H1 (cell line): ENCODE data around the gene BRD7. TPM values are rescaled to one million over a fixed set of nuclear protein-coding genes. Genes with fewer than 3 reads are reported as not detected.

Experiments used
- CTCF ChIA-PET: fragments of 300-600 bp; sonication (Branson Sonifier 250); formaldehyde crosslinking; loops from one replicate; lab custom pipeline; 2021; ENCODE audit not compliant: partially characterized antibody; lab: Charles Lee
- POLR2A ChIA-PET: fragments of 300-600 bp; sonication (Branson Sonifier 250); formaldehyde crosslinking; loops from one replicate; lab custom pipeline; 2021; ENCODE audit warnings: inconsistent platforms; ENCODE audit not compliant: partially characterized antibody; lab: Charles Lee
- DNase-seq, 2 experiments: peaks; one replicate each; pipeline versions ENCODE4 v3.0.0 to v3.0.0-alpha.2; 2010 to 2022; ENCODE audit warnings: low spot score in 2 of 2, low read depth in 1 of 2, mixed read lengths in 1 of 2
- FAIRE-seq: peaks from 2 replicates; lab custom pipeline; 2011; peaks lifted over from hg19 to GRCh38; lab: Jason Lieb, UNC
- H2AFZ ChIP-seq: 2 replicates; pipeline ENCODE4 v1.8.1; 2012; ENCODE audit warnings: low read length, inconsistent platforms
- H2AK5ac ChIP-seq: 2 replicates; pipeline ENCODE4 v1.6.1; 2013; ENCODE audit warnings: low read depth, low read length
- H2BK120ac ChIP-seq: replicated peaks from 2 replicates; pipeline ENCODE3; 2013; ENCODE audit warnings: low read depth, low read length, inconsistent platforms
- H2BK12ac ChIP-seq: 2 replicates; pipeline ENCODE4 v1.6.1; 2013; ENCODE audit warnings: low read depth, low read length
- H2BK15ac ChIP-seq: 2 replicates; pipeline ENCODE4 v1.6.1; 2013; ENCODE audit warnings: low read length
- H2BK20ac ChIP-seq: 2 replicates; pipeline ENCODE4 v1.6.1; 2013; ENCODE audit warnings: low read length
- H2BK5ac ChIP-seq: 2 replicates; pipeline ENCODE4 v1.6.1; 2013; ENCODE audit warnings: low read depth, low read length
- H3K14ac ChIP-seq: 2 replicates; pipeline ENCODE4 v1.6.1; 2013; ENCODE audit warnings: inconsistent platforms; ENCODE audit not compliant: insufficient read length
- H3K18ac ChIP-seq: 2 replicates; pipeline ENCODE4 v1.6.1; 2013; ENCODE audit warnings: low read length; ENCODE audit errors: extremely low read depth
- H3K23ac ChIP-seq: 2 replicates; pipeline ENCODE4 v1.6.1; 2013; ENCODE audit warnings: inconsistent platforms; ENCODE audit not compliant: insufficient read length
- H3K23me2 ChIP-seq: 2 replicates; pipeline ENCODE4 v1.6.1; 2013; ENCODE audit warnings: low read depth, low read length
- H3K27ac ChIP-seq: 2 replicates; pipeline ENCODE4 v1.6.1; 2011; ENCODE audit warnings: low read depth, low read length, inconsistent platforms
- H3K27me3 ChIP-seq, 4 experiments: replicated peaks in 1 of 4; 1 replicate in 1 of 4; 2 replicates in 3 of 4; pipeline versions ENCODE4 v1.6.1 to v1.8.1; 2011 to 2013; ENCODE audit warnings: low read length in 3 of 4, mild to moderate bottlenecking in 3 of 4, inconsistent platforms in 2 of 4, mixed read lengths in 2 of 4, moderate library complexity in 1 of 4; ENCODE audit not compliant: control insufficient read depth in 3 of 4, insufficient read depth in 3 of 4; ENCODE audit errors: extremely low read depth in 1 of 4
- H3K36me3 ChIP-seq, 4 experiments: 2 replicates each; pipeline versions ENCODE4 v1.6.1 to v1.8.1; 2011 to 2013; ENCODE audit warnings: mild to moderate bottlenecking in 4 of 4, low read length in 3 of 4, moderate library complexity in 2 of 4, control low read depth in 1 of 4, inconsistent platforms in 1 of 4; ENCODE audit not compliant: insufficient read depth in 4 of 4, control insufficient read depth in 2 of 4
- H3K4ac ChIP-seq: replicated peaks from 2 replicates; pipeline ENCODE3; 2013; ENCODE audit warnings: low read length, low read depth, mixed read lengths, inconsistent platforms; ENCODE audit not compliant: insufficient read length
- H3K4me1 ChIP-seq, 4 experiments: replicated peaks in 1 of 4; 1 replicate in 1 of 4; 2 replicates in 3 of 4; pipeline versions ENCODE4 v1.6.1 to v1.8.1; 2011 to 2013; ENCODE audit warnings: low read length in 3 of 4, inconsistent platforms in 2 of 4, mixed read lengths in 1 of 4; ENCODE audit not compliant: insufficient read depth in 4 of 4, control insufficient read depth in 3 of 4
- H3K4me2 ChIP-seq, 2 experiments: 2 replicates each; pipeline versions ENCODE4 v1.6.1 to v1.8.1; 2011 to 2013; ENCODE audit warnings: low read depth in 2 of 2, low read length in 2 of 2, control low read depth in 1 of 2, inconsistent platforms in 1 of 2, mild to moderate bottlenecking in 1 of 2; ENCODE audit not compliant: insufficient read depth in 1 of 2
- H3K4me3 ChIP-seq, 4 experiments: fragments of 200-600, 300-600 bp in 1 of 4; sonication (generic), shearing (Covaris generic), sonication (Bioruptor Twin) in 1 of 4; 2 replicates each; pipeline versions ENCODE4 v1.5.1 to v1.8.1; 2011 to 2016; ENCODE audit warnings: low read length in 4 of 4, low read depth in 3 of 4, control low read depth in 2 of 4, inconsistent platforms in 2 of 4, mild to moderate bottlenecking in 2 of 4, mixed read lengths in 1 of 4, moderate library complexity in 1 of 4; ENCODE audit not compliant: insufficient read depth in 2 of 4; ENCODE audit errors: extremely low read depth in 1 of 4
- H3K56ac ChIP-seq: replicated peaks from 2 replicates; pipeline ENCODE3; 2013; ENCODE audit warnings: low read depth, mild to moderate bottlenecking, mixed read lengths, low read length, inconsistent platforms; ENCODE audit not compliant: insufficient read length
- H3K79me1 ChIP-seq: 2 replicates; pipeline ENCODE4 v1.6.1; 2013; ENCODE audit warnings: low read depth, low read length, control low read depth
- H3K79me2 ChIP-seq, 2 experiments: 2 replicates each; pipeline versions ENCODE4 v1.6.1 to v1.8.1; 2012 to 2013; ENCODE audit warnings: low read length in 2 of 2, mild to moderate bottlenecking in 2 of 2, inconsistent platforms in 1 of 2; ENCODE audit not compliant: insufficient read depth in 2 of 2, control insufficient read depth in 1 of 2
- H3K9ac ChIP-seq, 4 experiments: replicated peaks in 1 of 4; 1 replicate in 1 of 4; 2 replicates in 3 of 4; pipeline versions ENCODE4 v1.6.1 to v1.8.1; 2011 to 2013; ENCODE audit warnings: low read depth in 3 of 4, low read length in 3 of 4, control low read depth in 2 of 4, mild to moderate bottlenecking in 2 of 4, moderate library complexity in 2 of 4, inconsistent platforms in 1 of 4; ENCODE audit errors: extremely low read depth in 1 of 4
- H3K9me3 ChIP-seq, 2 experiments: 2 replicates each; pipeline versions ENCODE4 v1.6.1 to v1.8.1; 2012 to 2013; ENCODE audit warnings: mild to moderate bottlenecking in 2 of 2, moderate library complexity in 2 of 2, control low read depth in 1 of 2, inconsistent platforms in 1 of 2, low read depth in 1 of 2, low read length in 1 of 2, mixed read lengths in 1 of 2; ENCODE audit not compliant: insufficient read depth in 2 of 2
- H4K20me1 ChIP-seq, 2 experiments: replicated peaks in 1 of 2; 2 replicates each; pipeline versions ENCODE3 to v1.8.1; 2011 to 2013; ENCODE audit warnings: inconsistent platforms in 2 of 2, low read length in 2 of 2, mild to moderate bottlenecking in 1 of 2; ENCODE audit not compliant: insufficient read depth in 2 of 2, control insufficient read depth in 1 of 2
- H4K5ac ChIP-seq: 2 replicates; pipeline ENCODE4 v1.6.1; 2013; ENCODE audit warnings: low read length, low read depth, mixed read lengths, inconsistent platforms; ENCODE audit not compliant: insufficient read length
- H4K8ac ChIP-seq: 2 replicates; pipeline ENCODE4 v1.8.0; 2013; ENCODE audit warnings: mild to moderate bottlenecking, moderate library complexity, low read length, inconsistent platforms; ENCODE audit not compliant: insufficient read depth; ENCODE audit errors: extremely low read depth
- H4K91ac ChIP-seq: replicated peaks from 2 replicates; pipeline ENCODE3; 2013; ENCODE audit warnings: low read length, mixed read lengths, inconsistent platforms; ENCODE audit not compliant: insufficient read length
- CBX5 ChIP-seq: fragments of 300-800, 300-1000 bp; sonication (generic); IDR thresholded peaks from 2 replicates; pipeline ENCODE4 v1.7.1; 2016; ENCODE audit warnings: antibody characterized with exemption, low read length, low read depth
- CEBPB ChIP-seq: IDR thresholded peaks from 2 replicates; pipeline ENCODE4 v1.6.1; 2012; ENCODE audit warnings: low read depth, low read length
- CTBP2 ChIP-seq: IDR thresholded peaks from 2 replicates; pipeline ENCODE4 v1.7.0; 2011; ENCODE audit warnings: borderline replicate concordance, mild to moderate bottlenecking, moderate library complexity, mixed read lengths, low read length; ENCODE audit not compliant: insufficient read depth, insufficient read length
- E2F6 ChIP-seq: IDR thresholded peaks from 2 replicates; pipeline ENCODE4 v1.6.1; 2012; ENCODE audit warnings: inconsistent platforms
- EGR1 ChIP-seq: IDR thresholded peaks from 2 replicates; pipeline ENCODE4 v1.6.1; 2011; ENCODE audit warnings: low read depth, low read length, borderline replicate concordance
- EZH2 ChIP-seq: fragments of 200-600 bp; sonication (generic); IDR thresholded peaks from 2 replicates; pipeline ENCODE4 v1.7.1; 2012; ENCODE audit warnings: low read depth, mild to moderate bottlenecking, moderate library complexity, low read length, inconsistent platforms; ENCODE audit not compliant: severe bottlenecking
- GABPA ChIP-seq: IDR thresholded peaks from 2 replicates; pipeline ENCODE4 v1.6.1; 2011; ENCODE audit warnings: mild to moderate bottlenecking, low read length, moderate library complexity, borderline replicate concordance; ENCODE audit not compliant: insufficient read depth
- HDAC6 ChIP-seq: IDR thresholded peaks from one replicate; pipeline ENCODE4 v1.7.1; 2012; ENCODE audit warnings: low read depth, mild to moderate bottlenecking, inconsistent platforms, low read length, moderate library complexity
- JUN ChIP-seq: IDR thresholded peaks from 2 replicates; pipeline ENCODE4 v1.6.1; 2011; ENCODE audit warnings: low read depth, mild to moderate bottlenecking, improper control_type of control experiment, low read length
- JUND ChIP-seq: IDR thresholded peaks from 2 replicates; pipeline ENCODE4 v1.6.1; 2011; ENCODE audit warnings: mild to moderate bottlenecking, improper control_type of control experiment, low read length
- SP4 ChIP-seq: IDR thresholded peaks from 2 replicates; pipeline ENCODE4 v1.6.1; 2012; ENCODE audit warnings: low read length, inconsistent platforms
- WGBS, 2 experiments: shearing (Covaris generic) in 1 of 2; methylation state at CpG; one replicate each; pipeline versions ENCODE4 v1.1.6 to v1.1.7; 2013 to 2015; ENCODE audit warnings: low lambda C conversion rate in 2 of 2, mixed read lengths in 2 of 2, inconsistent platforms in 1 of 2, low coverage in 1 of 2, missing lambda C conversion rate in 1 of 2; ENCODE audit not compliant: insufficient replicate concordance in 2 of 2, insufficient coverage in 1 of 2, insufficient read length in 1 of 2; ENCODE audit errors: extremely low coverage in 1 of 2, missing lambda C conversion rate in 1 of 2; 5-methylcytosine and 5-hydroxymethylcytosine counted together
- polyA plus RNA-seq, 7 experiments: library from polyadenylated mRNA; depleted of rRNA in 3 of 7; stranded (reverse) in 5 of 7; unstranded in 2 of 7; fragments of >200 nt in 5 of 7; fragments of 200-250 nt in 2 of 7; gene quantifications; 1 replicate in 5 of 7; 2 replicates in 1 of 7; 4 replicates in 1 of 7; pipeline versions ENCODE4 v1.2.1 to v1.2.3, GENCODE V29; 2011 to 2013; ENCODE audit warnings: missing spikeins in 2 of 7, mixed read lengths in 2 of 7
- total RNA-seq: library from RNA; stranded (reverse); fragmentation: NEBNext Ultra II Directional; extraction: Animal tissue kit (Norgen Biotek cat#: 25700); gene quantifications from 2 replicates; pipeline ENCODE4 v1.2.1, GENCODE V29; 2021

Gene BRD7
- total and polyA plus RNA-seq, 2 of the 8 experiments (the other 6 are each of a cell fraction or from before 2014, with no cell fraction given) = 42.5 to 120 TPM

- H3K23ac ChIP-seq = no peak overlapping the region
- H4K91ac ChIP-seq = no peak overlapping the region
- ChIA-PET CTCF (interaction anchor here (0.7 to 1.7 kb wide), 8 partner anchors 8 to 166 kb away, joined by 3 to 4 read pairs (median 3); no protein-coding TSS in a partner anchor), POLR2A (interaction anchor here (1.5 kb wide), 1 partner anchor 12 kb away, joined by 4 read pairs; no protein-coding TSS in a partner anchor)
- H3K4me2 ChIP-seq = no peak overlapping the region
- H4K20me1 ChIP-seq = no peaks in the 10 kb centered on the region
- no peaks in the 10 kb centered on the region for H3K27me3 ChIP-seq
- H3K79me1 ChIP-seq = no peaks in the 10 kb centered on the region
- H4K5ac ChIP-seq = no peak overlapping the region
- no peak overlapping the region for H2BK120ac ChIP-seq
- no peak overlapping the region for H3K4ac ChIP-seq
- FAIRE-seq = no peak
- no peak overlapping the region; the same call in 1 of the 2 replicates for H3K27ac ChIP-seq
- H2BK20ac ChIP-seq = no peak overlapping the region
- no peak overlapping the region for H3K18ac ChIP-seq
- no peaks in the 10 kb centered on the region for H3K23me2 ChIP-seq
- no peak overlapping the region for H3K56ac ChIP-seq
- H3K79me2 ChIP-seq = no peaks in the 10 kb centered on the region
- peaks cover 0 to 3% (median 0%) of the 10 kb centered on the region in 4 experiments; a peak in 1 of 7 replicates for H3K4me1 ChIP-seq
- 85% methylated on average over 16 of the region's 21 CpGs; no CpG with 5 or more reads in 1 of the 2 experiments for WGBS, 2 experiments
- H2BK5ac ChIP-seq = no peak overlapping the region
- H3K9ac ChIP-seq = no peak overlapping the region
- H3K4me3 ChIP-seq = no peak overlapping the region
- no peaks in the 10 kb centered on the region for H3K36me3 ChIP-seq
- DNase-seq = peak in 1 of 2 experiments; percentile 45
- no peak overlapping the region for H2AK5ac ChIP-seq
- no peak overlapping the region for H2BK12ac ChIP-seq
- peak overlapping the region; percentile 21; the same call in 1 of the 2 replicates for H4K8ac ChIP-seq
- H2BK15ac ChIP-seq = no peak overlapping the region
- H2AFZ ChIP-seq = no peak overlapping the region
- no peak overlapping the region for H3K14ac ChIP-seq
- no peaks in the 10 kb centered on the region for H3K9me3 ChIP-seq
- TF ChIP-seq EGR1 = no peak
- TF ChIP-seq GABPA = no peak
- no peak for TF ChIP-seq CTBP2
- TF ChIP-seq JUND = no peak
- no peak for TF ChIP-seq HDAC6
- no peak for TF ChIP-seq CEBPB
- no peak for TF ChIP-seq SP4
- TF ChIP-seq JUN = no peak
- no peak for TF ChIP-seq CBX5
- TF ChIP-seq EZH2 = no peak
- no peak for TF ChIP-seq E2F6
These were observed 66.9 kb downstream of the BRD7 start for GRCh38 chr16:50301626-50302471.
